ENCODE measurements around the gene ACSF3.
"Not testable (repeated sequence)": the region's sequence is repeated elsewhere in the genome, so short reads cannot be mapped to it uniquely, and the experiment has no call there.

DNA sequence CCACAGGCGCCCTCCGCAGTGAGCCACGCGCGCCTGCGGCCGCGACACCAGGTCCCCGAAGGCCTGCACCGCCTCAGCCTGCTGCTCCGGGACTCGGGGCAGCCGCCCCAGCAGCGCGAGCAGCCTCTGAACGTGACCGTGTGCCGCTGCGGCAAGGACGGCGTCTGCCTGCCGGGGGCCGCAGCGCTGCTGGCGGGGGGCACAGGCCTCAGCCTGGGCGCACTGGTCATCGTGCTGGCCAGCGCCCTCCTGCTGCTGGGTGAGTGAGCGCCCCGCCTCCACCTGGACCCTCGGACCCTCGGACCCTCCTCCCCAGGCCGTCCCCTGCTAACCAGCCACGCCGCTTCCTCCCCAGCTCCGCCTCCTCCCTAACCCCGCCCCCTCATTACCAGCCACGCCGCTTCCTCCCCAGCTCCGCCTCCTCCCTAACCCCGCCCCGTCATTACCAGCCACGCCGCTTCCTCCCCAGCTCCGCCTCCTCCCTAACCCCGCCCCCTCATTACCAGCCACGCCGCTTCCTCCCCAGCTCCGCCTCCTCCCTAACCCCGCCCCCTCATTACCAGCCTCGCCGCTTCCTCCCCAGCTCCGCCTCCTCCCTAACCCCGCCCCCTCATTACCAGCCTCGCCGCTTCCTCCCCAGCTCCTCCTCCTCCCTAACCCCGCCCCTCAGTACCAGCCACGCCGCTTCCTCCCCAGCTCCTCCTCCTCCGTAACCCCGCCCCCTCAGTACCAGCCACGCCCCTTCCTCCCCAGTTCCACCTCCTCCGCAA lies 98.7 kb downstream of the ACSF3 start:
- TF ChIP-seq, protein P1, sequence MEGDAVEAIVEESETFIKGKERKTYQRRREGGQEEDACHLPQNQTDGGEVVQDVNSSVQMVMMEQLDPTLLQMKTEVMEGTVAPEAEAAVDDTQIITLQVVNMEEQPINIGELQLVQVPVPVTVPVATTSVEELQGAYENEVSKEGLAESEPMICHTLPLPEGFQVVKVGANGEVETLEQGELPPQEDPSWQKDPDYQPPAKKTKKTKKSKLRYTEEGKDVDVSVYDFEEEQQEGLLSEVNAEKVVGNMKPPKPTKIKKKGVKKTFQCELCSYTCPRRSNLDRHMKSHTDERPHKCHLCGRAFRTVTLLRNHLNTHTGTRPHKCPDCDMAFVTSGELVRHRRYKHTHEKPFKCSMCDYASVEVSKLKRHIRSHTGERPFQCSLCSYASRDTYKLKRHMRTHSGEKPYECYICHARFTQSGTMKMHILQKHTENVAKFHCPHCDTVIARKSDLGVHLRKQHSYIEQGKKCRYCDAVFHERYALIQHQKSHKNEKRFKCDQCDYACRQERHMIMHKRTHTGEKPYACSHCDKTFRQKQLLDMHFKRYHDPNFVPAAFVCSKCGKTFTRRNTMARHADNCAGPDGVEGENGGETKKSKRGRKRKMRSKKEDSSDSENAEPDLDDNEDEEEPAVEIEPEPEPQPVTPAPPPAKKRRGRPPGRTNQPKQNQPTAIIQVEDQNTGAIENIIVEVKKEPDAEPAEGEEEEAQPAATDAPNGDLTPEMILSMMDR (conservative IDR thresholded peaks at IDR 0.05 in 1 of 2, IDR thresholded peaks at IDR 0.05 in 1 of 2; ENCODE audit: low read depth in 1 of 2, low read length in 2 of 2), result not testable (repeated sequence)
- TF ChIP-seq EZH2 (IDR thresholded peaks at IDR 0.05; ENCODE audit: low read length, missing control alignments), result not testable (repeated sequence)

All from fibroblast of lung (primary cell).